Measurements from ENCODE around the gene GUCD1.

Gene GUCD1

GRCh38 chr22:24492391-24492790 lies 62.5 kb downstream of the GUCD1 start:
- no peak overlapping the region for H3K9ac ChIP-seq (ENCODE audit: low read length)
- H2BK120ac ChIP-seq (ENCODE audit: low read depth, low read length) = no peak overlapping the region
- no peak overlapping the region for H3K4ac ChIP-seq (ENCODE audit: low read depth, low read length)
- H3K27ac ChIP-seq (ENCODE audit: low read depth, low read length) = no peak overlapping the region
- H3K4me3 ChIP-seq (ENCODE audit: low read length) = no peak overlapping the region
- no peak overlapping the region for H2AK5ac ChIP-seq (ENCODE audit: low read length)
- no peak overlapping the region for H4K8ac ChIP-seq (ENCODE audit: low read depth, low read length)
- no peak overlapping the region for H3K4me2 ChIP-seq (ENCODE audit: low read length)
- H2BK5ac ChIP-seq (ENCODE audit: low read length) = no peak overlapping the region
- H3K36me3 ChIP-seq (ENCODE audit: control insufficient read depth, insufficient read depth, low read length) = no peaks in the 10 kb centered on the region
- peaks cover 13% of the 10 kb centered on the region for H3K27me3 ChIP-seq (ENCODE audit: insufficient read depth, low read length, poor library complexity)
- no peak overlapping the region for H4K5ac ChIP-seq (ENCODE audit: low read length)
- H3K23ac ChIP-seq (ENCODE audit: low read length) = no peak overlapping the region
- WGBS (ENCODE audit: extremely low coverage, insufficient coverage, low lambda C conversion rate) = no CpG with 5 or more reads among the region's 3 CpGs
- H3K79me1 ChIP-seq (ENCODE audit: low read length) = no peaks in the 10 kb centered on the region
- no peak overlapping the region for H2BK15ac ChIP-seq (replicated peaks; ENCODE audit: low read depth)
- H3K79me2 ChIP-seq (ENCODE audit: control insufficient read depth, insufficient read depth, low read length) = no peaks in the 10 kb centered on the region
- no peaks in the 10 kb centered on the region for H3K4me1 ChIP-seq (ENCODE audit: control insufficient read depth, low read depth, low read length)
- no peak overlapping the region for H3K18ac ChIP-seq (ENCODE audit: low read length)
- DNase-seq = no peak
- no peak overlapping the region for H3K56ac ChIP-seq (ENCODE audit: low read length)

Data from mesendoderm (in vitro differentiated cells).